ENCODE measurements around the gene NDC80. TPM values are rescaled to one million over a fixed set of nuclear protein-coding genes. Genes with fewer than 3 reads are reported as not detected.
A peak's percentile ranks its signal among the peaks of the same experiment; 100 is the strongest.

Gene NDC80
- total RNA-seq, 1 experiment from 2014 or later: 36.0 TPM

- intact Hi-C loops (cut with micrococcal nuclease; ENCODE audit: unreplicated experiment) (no loop called here), in situ Hi-C loops (cut with HindIII; ENCODE audit: low pct_unique_long_range_greater_than_20kb, low sequenced_read_pairs) (no loop called here)
- no peak for DNase-seq (ENCODE audit: low read depth, low spot score)
- POLR2A ChIA-PET: no interaction called here
- Histone ChIP-seq H3K4me1 (ENCODE audit: control insufficient read depth, insufficient read depth, low read length) (no peaks in the 10 kb centered on the region), H3K36me3 (ENCODE audit: control insufficient read depth, insufficient read depth, low read length) (peaks cover 7% of the 10 kb centered on the region; the same call in 1 of the 2 replicates), H3K27ac (ENCODE audit: low read length) (no peak overlapping the region), H3K4me3 (ENCODE audit: low read depth in 2 of 2, low read length in 2 of 2) (no peak overlapping the region), H3K27me3 (ENCODE audit: control insufficient read depth, insufficient read depth, low read length) (no peaks in the 10 kb centered on the region), H3K9me3 (ENCODE audit: control insufficient read depth, insufficient read depth, low read depth, low read length) (no peaks in the 10 kb centered on the region)
- CTCF ChIA-PET: no interaction called here
- no peak for ATAC-seq
- TF ChIP-seq CTCF (IDR thresholded peaks at IDR 0.05) (no peak), SIN3A (IDR thresholded peaks at IDR 0.05; ENCODE audit: borderline replicate concordance, insufficient read depth, low read depth, low read length) (no peak), POLR2AphosphoS5 (IDR thresholded peaks at IDR 0.05; ENCODE audit: low read depth, low read length) (no peak), TCF7L2 (IDR thresholded peaks at IDR 0.05; ENCODE audit: low read depth, low read length) (no peak)
- TF ChIP-seq, protein P1, sequence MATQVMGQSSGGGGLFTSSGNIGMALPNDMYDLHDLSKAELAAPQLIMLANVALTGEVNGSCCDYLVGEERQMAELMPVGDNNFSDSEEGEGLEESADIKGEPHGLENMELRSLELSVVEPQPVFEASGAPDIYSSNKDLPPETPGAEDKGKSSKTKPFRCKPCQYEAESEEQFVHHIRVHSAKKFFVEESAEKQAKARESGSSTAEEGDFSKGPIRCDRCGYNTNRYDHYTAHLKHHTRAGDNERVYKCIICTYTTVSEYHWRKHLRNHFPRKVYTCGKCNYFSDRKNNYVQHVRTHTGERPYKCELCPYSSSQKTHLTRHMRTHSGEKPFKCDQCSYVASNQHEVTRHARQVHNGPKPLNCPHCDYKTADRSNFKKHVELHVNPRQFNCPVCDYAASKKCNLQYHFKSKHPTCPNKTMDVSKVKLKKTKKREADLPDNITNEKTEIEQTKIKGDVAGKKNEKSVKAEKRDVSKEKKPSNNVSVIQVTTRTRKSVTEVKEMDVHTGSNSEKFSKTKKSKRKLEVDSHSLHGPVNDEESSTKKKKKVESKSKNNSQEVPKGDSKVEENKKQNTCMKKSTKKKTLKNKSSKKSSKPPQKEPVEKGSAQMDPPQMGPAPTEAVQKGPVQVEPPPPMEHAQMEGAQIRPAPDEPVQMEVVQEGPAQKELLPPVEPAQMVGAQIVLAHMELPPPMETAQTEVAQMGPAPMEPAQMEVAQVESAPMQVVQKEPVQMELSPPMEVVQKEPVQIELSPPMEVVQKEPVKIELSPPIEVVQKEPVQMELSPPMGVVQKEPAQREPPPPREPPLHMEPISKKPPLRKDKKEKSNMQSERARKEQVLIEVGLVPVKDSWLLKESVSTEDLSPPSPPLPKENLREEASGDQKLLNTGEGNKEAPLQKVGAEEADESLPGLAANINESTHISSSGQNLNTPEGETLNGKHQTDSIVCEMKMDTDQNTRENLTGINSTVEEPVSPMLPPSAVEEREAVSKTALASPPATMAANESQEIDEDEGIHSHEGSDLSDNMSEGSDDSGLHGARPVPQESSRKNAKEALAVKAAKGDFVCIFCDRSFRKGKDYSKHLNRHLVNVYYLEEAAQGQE (IDR thresholded peaks at IDR 0.05; ENCODE audit: insufficient read depth in 1 of 2, low read depth in 2 of 2, low read length in 1 of 2): no peak
- BruUV-seq (replicated peaks): no TSS peak
Measured at GRCh38 chr18:2618009-2618408, 46.7 kb downstream of the NDC80 start.

DNA sequence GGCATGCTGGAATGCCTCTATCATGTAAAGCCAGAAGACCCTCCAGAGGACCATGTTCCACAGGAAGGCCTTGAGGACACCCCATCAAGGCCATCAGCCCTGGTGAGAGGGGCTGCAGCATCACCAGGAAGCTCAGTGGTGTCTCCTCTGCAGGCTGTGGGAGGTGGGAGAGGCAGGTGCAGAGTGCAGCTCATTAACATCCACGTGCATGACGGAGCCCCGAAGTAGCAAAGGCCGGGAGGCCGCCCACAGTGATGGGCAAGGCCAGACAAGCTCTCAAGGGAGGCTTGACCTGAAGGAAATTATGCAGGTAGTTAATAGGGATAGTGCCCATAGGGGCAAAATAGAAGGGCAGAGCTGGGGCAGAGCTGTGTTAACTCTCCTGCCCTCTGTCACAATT, 53.9 kb downstream of the NDC80 start:
- CTCF ChIA-PET: no interaction called here
- POLR2A ChIA-PET: no interaction called here
- Histone ChIP-seq H3K4me1 (ENCODE audit: control insufficient read depth, insufficient read depth, low read length) (no peaks in the 10 kb centered on the region), H3K27ac (ENCODE audit: low read length) (no peak overlapping the region), H3K9me3 (ENCODE audit: control insufficient read depth, insufficient read depth, low read depth, low read length) (no peaks in the 10 kb centered on the region), H3K27me3 (ENCODE audit: control insufficient read depth, insufficient read depth, low read length) (no peaks in the 10 kb centered on the region), H3K36me3 (ENCODE audit: control insufficient read depth, insufficient read depth, low read length) (no peaks in the 10 kb centered on the region; the same call in 1 of the 2 replicates), H3K4me3 (ENCODE audit: low read depth in 2 of 2, low read length in 2 of 2) (no peak overlapping the region)
- in situ Hi-C loops (cut with HindIII; ENCODE audit: low pct_unique_long_range_greater_than_20kb, low sequenced_read_pairs) (no loop called here), intact Hi-C loops (cut with micrococcal nuclease; ENCODE audit: unreplicated experiment) (no loop called here)
- DNase-seq (ENCODE audit: low read depth, low spot score) (no peak), ATAC-seq (peak; percentile 58; the same call in 1 of the 2 replicates)
- TF ChIP-seq, protein P1 (IDR thresholded peaks at IDR 0.05; ENCODE audit: insufficient read depth in 1 of 2, low read depth in 2 of 2, low read length in 1 of 2): no peak
- TF ChIP-seq TCF7L2 (IDR thresholded peaks at IDR 0.05; ENCODE audit: low read depth, low read length): no peak
- TF ChIP-seq SIN3A (IDR thresholded peaks at IDR 0.05; ENCODE audit: borderline replicate concordance, insufficient read depth, low read depth, low read length): no peak
- no peak for TF ChIP-seq CTCF (IDR thresholded peaks at IDR 0.05)
- no peak for TF ChIP-seq POLR2AphosphoS5 (IDR thresholded peaks at IDR 0.05; ENCODE audit: low read depth, low read length)
- no TSS peak for BruUV-seq (replicated peaks)

Data from Panc1 (cell line).